Muscle layer of colon (tissue), 2 donors: ENCODE measurements around the gene SLC1A7.

ENCODE experiments used
- H3K27ac ChIP-seq: one replicate; pipeline ENCODE4 v1.7.0; 2013; ENCODE audit warnings: low read depth, mild to moderate bottlenecking, low read length, moderate library complexity
- H3K27me3 ChIP-seq, 2 donors: one replicate each; pipeline ENCODE4 v1.7.0; 2013; ENCODE audit warnings: low read length in 2 of 2, mild to moderate bottlenecking in 2 of 2; ENCODE audit not compliant: insufficient read depth in 2 of 2, control insufficient read depth in 1 of 2
- H3K36me3 ChIP-seq: one replicate; pipeline ENCODE4 v1.7.0; 2013; ENCODE audit warnings: mild to moderate bottlenecking, low read length; ENCODE audit not compliant: insufficient read depth
- H3K4me1 ChIP-seq: one replicate; pipeline ENCODE4 v1.7.0; 2013; ENCODE audit warnings: mild to moderate bottlenecking, low read length; ENCODE audit not compliant: insufficient read depth
- H3K4me3 ChIP-seq, 2 donors: one replicate each; pipeline ENCODE4 v1.7.0; 2013; ENCODE audit warnings: low read length in 2 of 2, low read depth in 1 of 2, mild to moderate bottlenecking in 1 of 2, moderate library complexity in 1 of 2
- H3K9ac ChIP-seq: one replicate; pipeline ENCODE4 v1.7.0; 2013; ENCODE audit warnings: low read length
- H3K9me3 ChIP-seq: one replicate; pipeline ENCODE4 v1.7.0; 2013; ENCODE audit warnings: mild to moderate bottlenecking, low read length
- donor health status: abdominal sarcoma.
- donor health status: Adenocarcinoma of cecum.

SLC1A7 gene

DNA sequence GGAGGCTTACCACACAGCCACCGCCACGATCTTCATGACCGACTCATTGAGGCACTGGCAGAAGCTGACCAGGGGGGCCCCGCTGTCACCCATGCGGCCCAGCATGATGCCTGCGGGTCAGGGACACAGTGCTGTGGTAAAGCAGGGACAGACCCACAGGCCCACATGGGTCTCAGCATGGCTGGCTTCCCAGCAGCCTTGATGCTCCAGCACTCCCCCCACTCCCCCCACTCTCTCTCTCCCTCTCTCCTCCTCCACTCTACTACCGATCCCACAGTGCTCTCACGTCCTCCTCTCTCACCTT, 49.0 kb downstream of the SLC1A7 start:
- no peaks in the 10 kb centered on the region for H3K36me3 ChIP-seq
- H3K4me1 ChIP-seq = no peaks in the 10 kb centered on the region
- H3K9ac ChIP-seq = no peak overlapping the region
- H3K4me3 ChIP-seq = no peak overlapping the region
- no peaks in the 10 kb centered on the region for H3K27me3 ChIP-seq
- no peaks in the 10 kb centered on the region for H3K9me3 ChIP-seq
- H3K27ac ChIP-seq = no peak overlapping the region

DNA sequence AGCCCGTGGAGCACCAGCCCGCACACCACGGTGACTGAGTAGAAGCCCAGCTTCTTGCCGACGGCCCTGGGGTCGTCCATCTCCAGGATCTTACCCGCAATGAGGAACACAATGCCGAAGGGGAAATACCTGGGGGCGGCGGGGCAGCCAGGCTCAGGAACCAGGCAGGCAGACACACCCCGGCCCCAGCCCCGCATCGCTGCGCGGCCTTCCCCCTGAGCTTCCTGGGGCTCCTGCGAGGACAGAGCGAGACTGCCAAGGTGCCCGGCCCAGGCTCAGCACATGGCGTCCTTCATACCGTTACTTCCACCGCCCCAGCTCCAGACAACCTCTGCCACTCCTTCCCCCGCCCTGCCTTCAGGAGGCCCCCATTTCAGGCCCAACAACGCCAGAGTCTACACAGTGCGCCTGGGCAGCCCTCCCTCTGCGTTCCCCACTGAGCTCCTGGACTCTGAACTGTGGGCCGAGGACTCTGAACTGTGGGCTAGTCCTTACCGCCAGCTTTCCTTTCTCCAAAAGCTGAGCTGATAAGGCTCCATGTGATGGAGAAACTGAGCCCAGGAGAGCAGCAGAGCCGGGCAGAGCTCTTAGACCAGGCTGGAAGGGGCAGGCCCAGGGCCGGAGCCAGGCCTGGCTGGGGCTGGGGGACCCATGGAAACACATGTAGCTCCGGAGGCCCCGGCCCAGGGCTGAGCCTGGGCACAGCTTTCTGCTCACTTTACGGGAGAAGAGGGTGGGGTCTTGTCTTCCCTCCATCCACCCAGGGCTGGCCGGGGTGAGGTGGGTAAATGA, 49.6 kb downstream of the SLC1A7 start:
- Histone ChIP-seq H3K9me3 (no peaks in the 10 kb centered on the region), H3K4me1 (no peaks in the 10 kb centered on the region), H3K9ac (no peak overlapping the region), H3K36me3 (no peaks in the 10 kb centered on the region), H3K27me3 (no peaks in the 10 kb centered on the region), H3K27ac (no peak overlapping the region), H3K4me3 (no peak overlapping the region)

DNA sequence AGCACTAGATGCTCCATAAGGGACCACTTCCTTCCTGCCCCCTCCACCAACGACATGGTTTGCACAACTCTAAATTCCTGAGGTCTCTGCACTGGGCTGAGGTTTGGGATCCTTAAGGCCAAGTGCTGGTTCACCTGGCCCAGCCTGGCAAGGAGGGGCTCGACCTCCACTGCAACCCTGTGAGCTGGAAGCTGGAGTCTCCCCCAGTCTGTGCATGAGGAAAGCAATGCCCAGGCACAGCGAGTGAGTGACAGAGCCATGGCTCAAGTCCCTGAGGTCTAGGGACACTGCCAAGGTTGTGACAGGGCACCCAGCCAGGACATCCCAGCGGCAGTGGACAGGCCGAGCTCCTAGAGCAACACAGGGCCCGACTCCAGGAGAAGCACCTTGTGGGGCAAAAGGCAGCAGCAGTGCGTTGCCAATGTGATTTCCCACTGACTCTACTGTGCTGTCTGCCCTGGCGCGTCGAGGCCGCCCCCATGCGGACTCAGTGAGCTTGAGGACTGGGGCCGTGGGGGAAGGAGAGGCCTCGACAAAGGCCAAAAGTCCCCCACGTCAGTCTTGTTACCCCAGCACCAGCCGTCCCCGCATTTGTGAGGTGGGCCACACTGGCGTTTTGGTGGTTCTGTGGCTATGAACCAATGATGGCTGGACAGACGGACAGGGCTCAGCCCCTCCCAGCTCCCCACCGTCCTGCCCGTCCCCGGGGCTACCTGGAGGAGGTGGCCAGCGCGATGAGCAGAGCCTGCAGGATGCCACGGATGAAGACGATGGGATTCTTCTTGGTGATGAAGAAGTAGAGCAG, 50.4 kb downstream of the SLC1A7 start:
- Histone ChIP-seq H3K9ac (no peak overlapping the region), H3K9me3 (no peaks in the 10 kb centered on the region), H3K36me3 (no peaks in the 10 kb centered on the region), H3K27ac (no peak overlapping the region), H3K4me1 (no peaks in the 10 kb centered on the region), H3K27me3 (no peaks in the 10 kb centered on the region), H3K4me3 (no peak overlapping the region)

DNA sequence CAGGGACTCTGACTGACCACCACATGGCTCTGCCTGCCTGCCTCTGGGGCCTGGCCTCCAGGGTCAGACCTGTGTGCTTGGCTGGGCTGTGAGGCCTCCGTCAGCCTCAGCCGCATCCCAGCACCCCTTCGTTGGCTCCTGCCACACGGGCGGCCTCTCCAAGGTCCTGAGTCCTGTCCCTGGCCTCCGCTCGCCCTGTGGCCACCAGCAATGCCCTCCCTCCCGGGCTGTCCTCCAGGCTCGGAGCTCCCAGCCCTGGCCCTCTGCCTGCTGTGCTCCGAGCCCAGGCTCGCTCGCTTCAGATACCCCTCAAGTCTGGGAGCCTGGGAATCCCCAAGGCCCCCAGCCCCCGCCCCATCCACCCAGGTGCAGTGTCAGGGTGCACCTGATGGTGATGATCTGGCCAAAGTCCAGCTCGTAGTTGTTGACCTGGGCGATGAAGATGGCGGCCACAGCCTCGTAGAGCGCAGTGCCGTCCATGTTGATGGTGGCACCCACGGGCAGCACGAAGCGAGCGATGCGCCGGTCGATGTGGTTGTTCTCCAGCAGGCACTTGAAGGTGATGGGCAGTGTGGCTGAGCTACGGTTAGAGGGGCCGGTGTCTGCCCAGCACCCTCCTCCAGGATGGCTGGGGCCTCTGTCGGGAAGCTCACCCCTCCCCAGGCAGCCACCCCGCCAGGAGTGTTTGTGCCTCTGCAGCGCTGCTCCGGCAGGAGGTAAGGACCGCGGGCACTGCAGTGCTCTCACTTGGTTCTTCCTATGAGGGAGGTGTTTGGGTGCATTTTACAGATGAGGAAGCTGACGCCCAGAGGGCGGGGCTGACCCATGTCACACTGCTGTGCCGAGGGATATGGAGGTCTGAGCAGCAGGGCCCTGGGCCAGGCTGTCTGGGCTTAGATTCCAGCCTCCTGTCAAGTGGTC, 52.0 kb downstream of the SLC1A7 start:
- H3K4me1 ChIP-seq = peaks cover 7% of the 10 kb centered on the region
- H3K9me3 ChIP-seq = no peaks in the 10 kb centered on the region
- H3K27me3 ChIP-seq = no peaks in the 10 kb centered on the region
- no peak overlapping the region for H3K9ac ChIP-seq
- no peak overlapping the region for H3K4me3 ChIP-seq
- peaks cover 9% of the 10 kb centered on the region for H3K36me3 ChIP-seq
- no peak overlapping the region for H3K27ac ChIP-seq

DNA sequence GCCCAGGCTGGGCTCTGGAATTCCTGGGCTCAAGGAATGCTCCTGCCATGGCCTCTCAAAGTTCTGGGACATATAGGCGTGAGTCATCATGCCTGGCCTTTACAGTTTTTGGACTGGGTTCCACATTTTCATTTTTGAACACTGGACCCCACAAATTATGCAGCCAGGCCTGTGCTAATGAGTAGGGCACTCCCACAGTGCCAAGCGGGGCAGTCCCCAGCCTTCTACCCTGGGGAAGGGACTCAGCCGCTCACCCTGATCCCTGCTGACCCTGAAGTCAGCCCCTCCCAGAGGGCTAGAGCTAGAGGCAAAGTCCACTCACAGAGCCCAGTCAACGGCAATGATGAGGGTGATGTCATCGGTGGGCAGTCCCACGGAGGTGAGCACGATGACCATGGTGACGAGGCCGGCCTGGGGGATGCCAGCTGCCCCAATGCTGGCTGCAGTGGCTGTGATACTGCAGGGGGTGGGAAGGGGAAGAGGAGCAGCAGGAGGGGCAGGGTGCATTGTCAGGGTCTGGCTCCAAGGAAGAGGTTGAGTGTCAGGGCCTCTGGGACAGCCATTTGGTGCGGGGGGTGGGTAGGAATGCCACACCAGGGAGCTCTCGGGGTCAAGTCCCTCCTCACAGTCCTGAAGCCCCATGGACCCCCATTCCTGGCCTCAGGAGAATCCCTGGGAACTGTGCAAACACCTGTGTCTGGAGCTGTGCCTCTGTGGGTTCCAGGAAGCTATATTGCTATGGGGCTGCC, 52.8 kb downstream of the SLC1A7 start:
- H3K27me3 ChIP-seq = no peaks in the 10 kb centered on the region
- H3K27ac ChIP-seq = no peak overlapping the region
- no peaks in the 10 kb centered on the region for H3K9me3 ChIP-seq
- H3K4me1 ChIP-seq = peaks cover 7% of the 10 kb centered on the region
- no peak overlapping the region for H3K9ac ChIP-seq
- H3K4me3 ChIP-seq = no peak overlapping the region
- H3K36me3 ChIP-seq = peaks cover 15% of the 10 kb centered on the region

DNA sequence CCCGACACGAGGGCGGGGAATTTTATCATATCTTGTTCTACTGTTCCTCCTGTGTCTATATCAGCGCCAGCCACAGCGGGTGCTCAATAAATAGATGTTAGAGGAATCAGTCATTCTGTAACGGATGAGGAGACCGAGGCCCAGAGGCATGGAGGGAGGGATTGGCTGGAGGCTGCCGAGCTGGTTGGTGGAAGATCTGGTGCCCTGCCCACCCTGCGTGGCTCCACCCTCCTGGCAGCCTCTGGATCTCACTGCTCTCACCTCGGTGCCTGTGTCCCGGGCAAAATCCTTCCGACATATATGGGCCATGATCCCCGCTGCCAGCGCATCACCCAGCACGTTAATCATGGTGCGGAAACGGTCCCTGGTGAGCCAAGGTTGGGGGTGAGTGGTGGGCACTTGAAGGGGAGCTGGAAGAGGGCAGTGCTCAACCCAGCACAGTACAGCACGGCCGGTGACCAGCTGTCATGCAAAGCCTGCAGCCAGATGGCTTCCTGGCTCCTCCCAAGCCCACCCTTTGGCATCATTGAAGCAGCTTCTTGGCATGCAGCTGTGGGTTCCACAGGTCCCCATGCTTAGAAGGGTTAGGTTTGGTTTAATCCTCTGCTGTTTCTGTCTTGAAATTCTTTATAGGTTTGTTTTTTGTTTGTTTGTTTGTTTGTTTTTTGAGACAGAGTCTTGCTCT, 53.7 kb downstream of the SLC1A7 start:
- Histone ChIP-seq H3K36me3 (peaks cover 20% of the 10 kb centered on the region), H3K4me1 (peaks cover 7% of the 10 kb centered on the region), H3K9ac (no peak overlapping the region), H3K9me3 (no peaks in the 10 kb centered on the region), H3K4me3 (no peak overlapping the region), H3K27ac (no peak overlapping the region), H3K27me3 (no peaks in the 10 kb centered on the region)

DNA sequence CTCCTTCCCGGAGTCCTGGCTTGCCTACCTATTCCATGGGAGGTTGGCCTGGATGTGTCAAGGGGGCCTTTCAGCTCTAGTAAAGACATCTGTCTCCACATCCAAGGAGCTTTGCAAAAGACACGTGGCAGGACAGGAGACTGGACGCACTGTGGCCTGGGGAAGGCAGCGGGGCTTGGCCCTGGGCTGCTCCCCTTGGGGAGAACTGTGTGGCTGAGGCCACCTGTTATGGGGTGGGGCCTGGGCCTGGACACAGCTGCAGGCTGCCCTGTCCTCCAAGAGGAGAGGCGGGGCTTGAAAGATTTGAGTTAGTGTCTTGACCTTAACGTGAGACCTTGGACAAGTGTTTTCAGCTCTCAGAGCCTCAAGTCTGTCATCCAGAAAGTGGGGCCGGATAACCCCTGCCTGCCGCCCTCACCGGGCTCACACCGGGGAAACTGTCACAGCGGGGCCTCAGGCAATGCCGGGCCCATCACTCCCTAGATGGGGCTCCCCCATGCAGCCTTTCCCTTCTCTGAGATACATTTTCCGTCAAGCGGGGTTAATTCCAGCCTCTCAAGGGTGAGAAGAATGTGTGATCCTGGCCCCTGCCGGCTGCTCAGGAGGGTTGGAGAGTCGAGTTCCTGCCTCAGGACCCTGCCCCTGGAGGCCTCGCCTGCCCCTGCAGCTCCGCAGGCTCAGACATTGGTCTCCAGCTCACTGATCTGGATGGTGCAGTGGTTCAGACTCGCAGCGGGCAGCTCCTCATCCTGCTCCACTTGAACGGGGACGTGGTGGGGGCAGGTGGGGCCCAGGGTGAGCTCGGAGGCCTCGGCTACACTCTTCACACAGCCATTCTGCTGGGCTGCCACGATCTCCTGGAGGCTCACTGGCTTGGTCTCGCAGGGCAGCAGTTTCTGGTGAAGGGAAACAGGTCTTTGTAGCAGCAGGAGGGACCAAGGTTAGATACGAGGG, 54.8 kb downstream of the SLC1A7 start:
- Histone ChIP-seq H3K36me3 (peaks cover 31% of the 10 kb centered on the region), H3K27me3 (no peaks in the 10 kb centered on the region), H3K27ac (no peak overlapping the region), H3K4me3 (no peak overlapping the region), H3K4me1 (peaks cover 7% of the 10 kb centered on the region), H3K9me3 (no peaks in the 10 kb centered on the region), H3K9ac (no peak overlapping the region)

DNA sequence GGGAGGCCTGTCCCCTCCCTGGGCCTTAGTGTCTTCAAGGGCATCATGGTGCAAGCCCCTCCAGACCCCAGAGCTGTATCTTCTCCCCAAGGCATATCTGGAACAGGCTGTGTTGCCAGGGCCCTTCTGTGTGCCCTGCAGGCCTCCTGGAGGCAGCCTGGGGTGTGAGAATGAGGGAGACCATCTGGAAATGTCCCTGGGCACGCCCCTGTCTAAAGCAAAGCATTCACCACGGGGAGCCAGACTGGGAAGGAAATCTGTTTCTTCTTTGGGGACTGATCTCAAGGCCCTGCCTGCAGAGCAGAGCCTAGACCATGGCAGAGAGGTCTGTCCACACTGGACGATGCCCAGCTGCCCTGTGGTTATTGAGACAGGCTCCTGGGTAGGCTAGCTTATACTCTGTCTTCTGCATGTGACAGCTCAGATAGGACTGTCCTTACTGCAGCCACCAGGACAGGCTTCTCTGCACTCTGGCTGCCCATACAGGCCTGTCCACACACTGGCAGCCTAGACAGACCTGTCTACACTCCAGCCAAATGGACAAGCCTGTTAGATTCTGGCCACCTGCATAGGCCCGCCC, 55.9 kb downstream of the SLC1A7 start:
- H3K4me3 ChIP-seq = no peak overlapping the region
- no peaks in the 10 kb centered on the region for H3K9me3 ChIP-seq
- H3K27me3 ChIP-seq = no peaks in the 10 kb centered on the region
- peaks cover 7% of the 10 kb centered on the region for H3K4me1 ChIP-seq
- no peak overlapping the region for H3K27ac ChIP-seq
- H3K36me3 ChIP-seq = peaks cover 41% of the 10 kb centered on the region
- no peak overlapping the region for H3K9ac ChIP-seq

DNA sequence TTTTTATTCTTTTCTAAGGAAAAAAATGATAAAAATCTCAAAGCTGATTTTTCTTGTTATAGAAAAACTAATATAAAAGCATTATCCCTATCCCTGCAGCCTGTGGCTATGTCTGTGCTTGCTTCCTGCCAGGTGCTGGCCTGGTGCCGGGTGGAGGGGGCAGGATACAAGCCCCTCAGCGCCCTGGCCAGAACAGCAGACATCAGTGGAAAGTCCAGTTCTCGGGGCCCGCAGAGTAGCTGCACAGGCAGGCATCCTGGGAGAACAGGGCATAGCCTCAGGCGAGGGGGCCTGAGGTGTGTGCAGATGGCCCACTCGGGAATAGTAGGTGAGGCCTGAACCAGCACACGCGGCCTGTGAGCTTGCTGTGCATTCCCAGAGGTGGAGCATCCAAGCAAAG, 57.0 kb downstream of the SLC1A7 start:
- H3K4me1 ChIP-seq = peaks cover 7% of the 10 kb centered on the region
- H3K36me3 ChIP-seq = peaks cover 53% of the 10 kb centered on the region
- H3K27ac ChIP-seq = no peak overlapping the region
- no peaks in the 10 kb centered on the region for H3K27me3 ChIP-seq
- no peaks in the 10 kb centered on the region for H3K9me3 ChIP-seq
- no peak overlapping the region for H3K4me3 ChIP-seq
- no peak overlapping the region for H3K9ac ChIP-seq
